Mammary epithelial cell (primary cell): Measurements from ENCODE around the gene USP47.

Source experiments
- CTCF ChIP-seq, 2 donors: IDR thresholded peaks in 1 of 2; conservative IDR thresholded peaks in 1 of 2; 2 replicates each; pipeline ENCODE4 v1.5.1; 2011 to 2012; ENCODE audit warnings: inconsistent platforms in 2 of 2, low read length in 2 of 2, mild to moderate bottlenecking in 2 of 2, control low read depth in 1 of 2, low read depth in 1 of 2; ENCODE audit not compliant: insufficient read depth in 1 of 2; ENCODE audit errors: extremely low read depth in 1 of 2
- EZH2 ChIP-seq: IDR thresholded peaks from 2 replicates; pipeline ENCODE4 v1.6.1; 2012; ENCODE audit warnings: low read length, inconsistent platforms, borderline replicate concordance

- no peak for TF ChIP-seq CTCF (conservative IDR thresholded peaks at IDR 0.05 in 1 of 2, IDR thresholded peaks at IDR 0.05 in 1 of 2; ENCODE audit: extremely low read depth in 1 of 2, insufficient read depth in 1 of 2, low read depth in 1 of 2, low read length in 2 of 2)
- no peak for TF ChIP-seq EZH2
Measured at GRCh38 chr11:11850668-11851067, 8.9 kb downstream of the USP47 start.
